ENCODE data around the gene RTP3.
A peak's percentile ranks its signal among the peaks of the same experiment; 100 is the strongest.

Gene RTP3

GRCh38 chr3:46469680-46470357 lies 28.0 kb upstream of the RTP3 start:
- no peak for DNase-seq (ENCODE audit: low read depth in 2 of 2)

GRCh38 chr3:46470831-46471230 lies 26.9 kb upstream of the RTP3 start:
- no peak for DNase-seq (ENCODE audit: low read depth in 2 of 2)

- no peak for DNase-seq (ENCODE audit: low read depth in 2 of 2)
Measured at GRCh38 chr3:46471371-46471914, 26.3 kb upstream of the RTP3 start.

DNA sequence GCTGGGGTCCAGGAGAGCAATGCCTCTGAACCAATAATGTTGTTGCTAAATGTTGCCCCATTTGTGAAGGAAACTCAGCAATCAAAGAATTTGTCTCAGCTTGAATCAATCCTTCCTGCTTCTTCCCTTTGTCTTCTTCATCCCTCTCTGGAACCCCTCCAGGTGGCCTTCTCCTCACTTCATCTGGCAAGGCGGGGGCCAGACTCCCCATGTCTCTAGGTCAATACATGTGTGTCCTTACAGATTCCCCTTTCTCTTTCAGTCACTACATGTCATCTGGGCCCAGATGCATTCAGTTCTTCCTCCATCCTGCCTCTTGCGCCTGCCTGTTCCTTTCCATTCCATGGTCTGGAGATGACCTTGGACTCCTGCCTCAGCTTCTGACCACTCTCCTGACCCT lies 25.0 kb upstream of the RTP3 start:
- DNase-seq (ENCODE audit: low read depth in 2 of 2): no peak

DNA sequence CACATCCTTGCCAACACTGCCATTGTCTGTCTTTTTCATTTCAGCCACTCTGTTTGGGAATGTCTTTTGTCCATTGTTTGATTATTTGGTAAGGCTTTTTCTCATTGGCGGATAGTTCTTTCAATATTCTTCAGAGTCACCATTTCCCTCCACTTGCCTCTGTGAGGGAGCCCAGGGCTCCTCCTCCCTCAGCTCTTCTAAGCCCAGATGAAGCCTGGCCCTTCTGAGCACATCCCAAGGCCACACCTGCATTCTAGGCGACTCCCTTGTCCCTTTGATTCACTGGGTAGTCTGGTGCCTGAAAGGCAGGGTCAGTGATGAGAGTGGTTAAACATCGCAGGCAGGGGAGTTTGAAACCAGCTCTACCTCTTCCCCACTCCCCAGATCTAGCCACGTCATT lies 20.6 kb upstream of the RTP3 start:
- no peak for DNase-seq (ENCODE audit: low read depth in 2 of 2)

GRCh38 chr3:46477756-46478155 lies 20.0 kb upstream of the RTP3 start:
- no peak for DNase-seq (ENCODE audit: low read depth in 2 of 2)

- DNase-seq (ENCODE audit: low read depth in 2 of 2): no peak
Measured at GRCh38 chr3:46478341-46478740, 19.4 kb upstream of the RTP3 start.

GRCh38 chr3:46479021-46479420 lies 18.8 kb upstream of the RTP3 start:
- no peak for DNase-seq (ENCODE audit: low read depth in 2 of 2)

- DNase-seq (ENCODE audit: low read depth in 2 of 2): no peak
Measured at GRCh38 chr3:46479696-46480095, 18.1 kb upstream of the RTP3 start.

GRCh38 chr3:46480491-46481195 lies 17.1 kb upstream of the RTP3 start:
- DNase-seq (ENCODE audit: low read depth in 2 of 2): no peak

- no peak for DNase-seq (ENCODE audit: low read depth in 2 of 2)
Measured at GRCh38 chr3:46481636-46482035, 16.1 kb upstream of the RTP3 start.

DNA sequence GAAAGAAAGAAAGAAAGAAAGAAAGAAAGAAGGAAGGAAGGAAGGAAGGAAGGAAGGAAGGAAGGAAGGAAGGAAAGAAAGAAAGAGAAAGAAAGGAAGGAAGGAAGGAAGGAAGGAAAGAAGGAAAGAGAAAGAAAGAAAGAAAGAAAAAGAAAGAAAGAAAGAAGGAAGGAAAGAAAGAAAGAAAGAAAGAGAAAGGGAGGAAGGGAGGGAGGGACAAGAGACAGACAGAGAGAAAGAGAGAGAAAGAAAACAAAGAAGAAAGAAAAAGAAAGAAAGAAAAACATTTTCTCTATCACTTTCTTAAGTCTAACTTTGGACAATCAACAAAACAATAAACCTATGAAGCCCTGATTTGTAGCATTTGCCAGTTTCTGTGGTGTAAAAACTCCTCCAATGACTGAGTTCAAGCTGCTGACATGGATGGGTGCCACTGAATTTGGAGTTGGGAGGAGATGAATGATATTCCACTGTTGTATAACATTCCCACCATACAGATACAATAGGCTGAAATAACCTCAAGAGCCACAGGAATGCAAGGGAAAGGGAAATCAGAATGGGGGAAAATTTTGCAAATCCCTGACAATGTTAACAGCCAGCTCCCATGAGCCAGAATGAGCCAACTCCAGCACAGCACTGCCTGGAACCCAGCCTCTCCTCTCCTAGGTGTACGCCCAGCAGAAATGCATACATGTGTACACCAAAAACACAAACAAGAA lies 15.0 kb upstream of the RTP3 start:
- no peak for DNase-seq (ENCODE audit: low read depth in 2 of 2)

DNA sequence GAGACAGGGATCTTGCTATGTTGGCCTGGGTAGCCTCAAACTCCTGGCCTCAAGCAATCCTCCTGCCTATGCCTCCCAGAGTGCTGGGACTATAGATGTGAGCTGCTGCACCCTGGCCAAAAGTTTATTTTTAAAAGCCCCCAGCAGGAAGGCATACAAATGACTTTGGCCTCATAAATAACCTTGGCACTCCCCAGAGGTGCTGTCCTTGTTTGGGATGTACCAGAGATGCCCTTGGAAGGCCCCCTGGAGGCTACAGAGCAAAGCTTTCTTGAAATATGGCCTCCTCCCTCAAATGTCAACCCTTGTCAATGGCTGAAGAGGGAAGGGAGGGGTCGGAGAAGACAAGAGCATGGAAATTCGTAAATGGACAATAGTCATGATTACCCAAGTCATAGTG lies 14.0 kb upstream of the RTP3 start:
- DNase-seq (ENCODE audit: low read depth in 2 of 2): no peak

- no peak for DNase-seq (ENCODE audit: low read depth in 2 of 2)
Measured at GRCh38 chr3:46484388-46484787, 13.4 kb upstream of the RTP3 start.

GRCh38 chr3:46484911-46485778 lies 12.6 kb upstream of the RTP3 start:
- DNase-seq (ENCODE audit: low read depth in 2 of 2): no peak

DNA sequence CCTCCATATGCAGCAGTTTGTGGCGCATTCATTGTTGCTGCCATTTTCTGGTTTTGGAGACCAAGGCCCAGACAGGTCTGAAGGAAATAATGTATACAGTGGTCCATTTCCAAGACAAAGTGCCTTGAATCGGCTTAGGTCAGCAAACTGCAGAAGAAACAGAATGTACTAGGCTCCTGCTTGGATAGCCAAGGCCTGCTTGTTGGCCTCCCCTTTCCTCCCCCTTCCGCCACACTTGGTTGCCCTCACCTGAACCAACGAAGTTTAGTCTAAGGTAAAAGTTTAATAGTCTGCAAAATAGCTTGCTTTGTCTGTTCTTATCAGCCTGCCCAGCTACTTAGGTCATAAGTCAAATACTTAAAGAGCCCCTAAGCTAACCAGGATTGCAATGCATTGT lies 12.0 kb upstream of the RTP3 start:
- DNase-seq (ENCODE audit: low read depth in 2 of 2): no peak

DNA sequence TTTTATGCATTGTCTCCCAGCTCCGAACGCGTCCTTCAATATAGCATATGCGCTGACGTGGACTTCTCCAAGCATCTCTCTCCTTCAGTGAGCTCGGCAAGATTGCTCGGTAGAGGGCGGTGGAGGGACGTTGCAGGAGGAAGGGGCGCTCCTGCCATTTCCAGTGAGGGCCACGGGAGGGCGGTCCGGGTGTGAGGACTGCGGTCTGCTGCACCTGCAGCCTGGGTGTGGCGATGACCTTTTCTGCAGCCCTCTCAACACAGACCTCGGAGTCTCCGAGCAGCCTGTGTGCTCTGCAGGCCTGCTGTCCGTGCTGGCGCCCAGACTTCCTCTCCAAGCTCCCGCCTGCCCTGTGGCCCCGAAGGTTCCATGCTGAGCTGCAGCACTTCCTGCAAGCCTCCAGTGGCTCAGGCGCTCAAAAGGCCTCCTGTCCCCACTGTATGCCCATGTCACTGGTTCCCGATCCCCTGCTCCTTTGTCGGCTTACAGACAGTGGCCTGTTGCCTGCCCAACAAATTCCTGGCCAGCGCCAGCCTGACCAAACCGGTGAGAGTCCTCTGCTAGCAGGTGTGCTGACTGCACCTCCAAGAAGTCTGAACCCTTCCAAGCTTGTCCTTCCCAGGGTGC lies 8.9 kb upstream of the RTP3 start:
- DNase-seq (ENCODE audit: low read depth in 2 of 2): peak; percentile 84 to 90

DNA sequence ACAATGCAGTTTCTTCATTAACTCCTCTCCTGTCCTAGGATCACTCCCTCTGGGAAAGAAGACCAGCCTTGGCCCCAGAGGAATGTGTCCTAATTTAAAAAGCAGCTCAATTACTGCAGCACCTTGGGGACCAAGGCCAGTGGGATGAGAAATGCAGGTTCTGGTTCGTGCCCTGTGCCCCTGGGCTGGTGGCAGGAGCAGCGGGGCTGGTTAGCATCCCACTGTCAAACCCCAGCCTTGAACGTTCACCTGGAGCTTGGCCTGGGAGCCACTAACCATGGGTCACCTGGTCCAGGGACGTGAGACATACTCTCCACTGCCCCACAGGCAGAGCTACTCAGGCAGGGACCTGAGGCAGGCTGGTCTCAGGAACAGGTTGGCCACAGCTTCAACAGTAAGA lies 8.4 kb upstream of the RTP3 start:
- DNase-seq (ENCODE audit: low read depth in 2 of 2): no peak

DNA sequence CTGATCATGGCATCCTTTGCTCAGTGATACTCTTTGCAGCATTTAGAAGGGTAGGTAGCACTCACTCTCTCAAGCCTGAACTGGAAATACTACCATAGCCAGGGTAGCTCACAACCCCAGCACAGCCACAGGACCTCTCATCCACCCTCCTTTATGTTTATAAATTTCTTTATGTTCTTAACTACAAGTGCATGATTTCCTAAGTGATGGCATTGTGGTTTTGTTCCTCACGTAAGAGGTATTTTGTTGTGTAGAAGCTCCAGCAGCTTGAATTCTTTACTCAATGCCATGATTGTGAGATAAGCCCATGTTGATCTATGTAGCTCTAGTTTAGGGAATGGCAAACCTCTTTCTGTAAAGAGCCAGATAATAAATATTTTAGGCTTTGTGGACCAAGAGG lies 7.9 kb upstream of the RTP3 start:
- no peak for DNase-seq (ENCODE audit: low read depth in 2 of 2)

DNA sequence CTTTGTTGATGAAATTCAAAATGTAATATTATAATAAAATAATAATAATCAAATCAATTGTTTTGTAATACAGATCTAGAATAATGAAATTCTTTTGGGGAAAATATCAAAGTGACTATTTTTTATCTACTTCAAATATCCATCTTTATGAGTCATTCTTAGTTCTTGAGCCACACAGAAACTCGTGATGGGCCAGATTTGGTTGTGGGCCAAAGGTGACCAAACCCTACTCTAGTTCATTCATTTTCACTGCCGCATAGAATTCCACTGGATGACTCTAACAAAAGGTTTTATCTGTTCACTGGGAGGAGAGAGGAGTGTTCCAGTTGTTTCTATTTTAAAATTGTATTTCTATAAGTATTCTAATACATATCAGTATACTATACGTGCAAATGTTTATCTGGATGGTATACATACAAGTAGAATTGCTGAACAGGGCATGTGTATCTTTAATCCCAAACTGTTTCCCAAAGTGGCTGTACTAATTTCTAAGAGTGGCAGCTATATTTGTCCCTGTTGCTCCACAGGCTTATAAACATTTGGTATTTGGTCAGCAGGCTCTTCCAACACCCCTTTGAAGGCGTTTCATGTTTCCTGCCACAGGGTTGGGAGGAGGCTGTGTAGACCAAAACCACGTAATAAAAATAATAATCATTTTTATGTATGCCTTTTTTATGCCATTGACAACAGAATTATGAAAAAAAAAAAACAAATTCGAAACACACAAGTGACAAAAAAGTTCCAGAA lies 7.3 kb upstream of the RTP3 start:
- DNase-seq (ENCODE audit: low read depth in 2 of 2): no peak
